ENCODE measurements around the gene CFAP100. TPM values are rescaled to one million over a fixed set of nuclear protein-coding genes. Genes with fewer than 3 reads are reported as not detected.

CFAP100 gene
- polyA plus RNA-seq, 2 donors, result not detected

- H3K27me3 ChIP-seq (ENCODE audit: control insufficient read depth in 1 of 2, insufficient read depth in 2 of 2, low read length in 2 of 2), result no peaks in the 10 kb centered on the region
- peaks cover 0 to 2% of the 10 kb centered on the region in 2 donors for H3K4me1 ChIP-seq (ENCODE audit: control insufficient read depth in 2 of 2, insufficient read depth in 2 of 2, low read length in 1 of 2)
- H3K4me3 ChIP-seq (ENCODE audit: low read depth in 1 of 2, low read length in 2 of 2), result no peak overlapping the region
- H3K27ac ChIP-seq (ENCODE audit: low read depth in 2 of 2, low read length in 1 of 2), result no peak overlapping the region
- no peaks in the 10 kb centered on the region for H3K36me3 ChIP-seq (ENCODE audit: control insufficient read depth in 2 of 2, insufficient read depth in 2 of 2, low read length in 1 of 2)
- H3K9me3 ChIP-seq (ENCODE audit: control insufficient read depth in 2 of 2, insufficient read depth in 1 of 2, low read depth in 1 of 2, low read length in 1 of 2), result peaks cover 0 to 2% of the 10 kb centered on the region in 2 donors
- 78 to 79% methylated on average over 21 of the region's 21 CpGs for WGBS, 2 donors
These were observed 20.8 kb upstream of the CFAP100 start for GRCh38 chr3:126373682-126374601.

- peaks cover 0 to 3% of the 10 kb centered on the region in 2 donors for H3K27me3 ChIP-seq (ENCODE audit: control insufficient read depth in 1 of 2, insufficient read depth in 2 of 2, low read length in 2 of 2)
- 84 to 85% methylated on average over 12 to 13 of the region's 13 CpGs for WGBS, 2 donors
- no peak overlapping the region for H3K27ac ChIP-seq (ENCODE audit: low read depth in 2 of 2, low read length in 1 of 2)
These were observed 18.8 kb upstream of the CFAP100 start for GRCh38 chr3:126375835-126376331.

GRCh38 chr3:126376444-126376843, 18.3 kb upstream of the CFAP100 start:
- WGBS, 2 donors, result 19 to 36% methylated on average over 3 of the region's 3 CpGs
- H3K36me3 ChIP-seq (ENCODE audit: control insufficient read depth in 2 of 2, insufficient read depth in 2 of 2, low read length in 1 of 2), result no peaks in the 10 kb centered on the region
- H3K4me1 ChIP-seq (ENCODE audit: control insufficient read depth in 2 of 2, insufficient read depth in 2 of 2, low read length in 1 of 2), result peaks cover 0 to 2% of the 10 kb centered on the region in 2 donors
- peaks cover 0 to 3% of the 10 kb centered on the region in 2 donors for H3K27me3 ChIP-seq (ENCODE audit: control insufficient read depth in 1 of 2, insufficient read depth in 2 of 2, low read length in 2 of 2)
- H3K27ac ChIP-seq (ENCODE audit: low read depth in 2 of 2, low read length in 1 of 2), result no peak overlapping the region
- H3K4me3 ChIP-seq (ENCODE audit: low read depth in 1 of 2, low read length in 2 of 2), result no peak overlapping the region
- peaks cover 0 to 4% of the 10 kb centered on the region in 2 donors for H3K9me3 ChIP-seq (ENCODE audit: control insufficient read depth in 2 of 2, insufficient read depth in 1 of 2, low read depth in 1 of 2, low read length in 1 of 2)

More at GRCh38 chr3:126375835-126376331, 18.8 kb upstream of the CFAP100 start:
- peaks cover 0 to 2% of the 10 kb centered on the region in 2 donors for H3K4me1 ChIP-seq (ENCODE audit: control insufficient read depth in 2 of 2, insufficient read depth in 2 of 2, low read length in 1 of 2)
- no peak overlapping the region for H3K4me3 ChIP-seq (ENCODE audit: low read depth in 1 of 2, low read length in 2 of 2)
- H3K9me3 ChIP-seq (ENCODE audit: control insufficient read depth in 2 of 2, insufficient read depth in 1 of 2, low read depth in 1 of 2, low read length in 1 of 2), result peaks cover 0 to 4% of the 10 kb centered on the region in 2 donors
- H3K36me3 ChIP-seq (ENCODE audit: control insufficient read depth in 2 of 2, insufficient read depth in 2 of 2, low read length in 1 of 2), result no peaks in the 10 kb centered on the region

GRCh38 chr3:126377211-126377610, 17.5 kb upstream of the CFAP100 start:
- peaks cover 0 to 3% of the 10 kb centered on the region in 2 donors for H3K27me3 ChIP-seq (ENCODE audit: control insufficient read depth in 1 of 2, insufficient read depth in 2 of 2, low read length in 2 of 2)
- 94 to 98% methylated on average over 3 of the region's 3 CpGs for WGBS, 2 donors
- H3K27ac ChIP-seq (ENCODE audit: low read depth in 2 of 2, low read length in 1 of 2), result no peak overlapping the region
- H3K9me3 ChIP-seq (ENCODE audit: control insufficient read depth in 2 of 2, insufficient read depth in 1 of 2, low read depth in 1 of 2, low read length in 1 of 2), result peaks cover 0 to 4% of the 10 kb centered on the region in 2 donors
- peaks cover 0 to 2% of the 10 kb centered on the region in 2 donors for H3K4me1 ChIP-seq (ENCODE audit: control insufficient read depth in 2 of 2, insufficient read depth in 2 of 2, low read length in 1 of 2)
- no peaks in the 10 kb centered on the region for H3K36me3 ChIP-seq (ENCODE audit: control insufficient read depth in 2 of 2, insufficient read depth in 2 of 2, low read length in 1 of 2)
- no peak overlapping the region for H3K4me3 ChIP-seq (ENCODE audit: low read depth in 1 of 2, low read length in 2 of 2)

- no peak overlapping the region for H3K4me3 ChIP-seq (ENCODE audit: low read depth in 1 of 2, low read length in 2 of 2)
- no peak overlapping the region for H3K27ac ChIP-seq (ENCODE audit: low read depth in 2 of 2, low read length in 1 of 2)
- H3K36me3 ChIP-seq (ENCODE audit: control insufficient read depth in 2 of 2, insufficient read depth in 2 of 2, low read length in 1 of 2), result no peaks in the 10 kb centered on the region
- H3K27me3 ChIP-seq (ENCODE audit: control insufficient read depth in 1 of 2, insufficient read depth in 2 of 2, low read length in 2 of 2), result peaks cover 0 to 3% of the 10 kb centered on the region in 2 donors
- peaks cover 0 to 4% of the 10 kb centered on the region in 2 donors for H3K9me3 ChIP-seq (ENCODE audit: control insufficient read depth in 2 of 2, insufficient read depth in 1 of 2, low read depth in 1 of 2, low read length in 1 of 2)
- H3K4me1 ChIP-seq (ENCODE audit: control insufficient read depth in 2 of 2, insufficient read depth in 2 of 2, low read length in 1 of 2), result peaks cover 0 to 2% of the 10 kb centered on the region in 2 donors
- WGBS, 2 donors, result 72 to 77% methylated on average over 6 of the region's 6 CpGs
These were observed 16.4 kb upstream of the CFAP100 start for GRCh38 chr3:126378341-126378751.

GRCh38 chr3:126380011-126380768, 14.5 kb upstream of the CFAP100 start:
- H3K27me3 ChIP-seq (ENCODE audit: control insufficient read depth in 1 of 2, insufficient read depth in 2 of 2, low read length in 2 of 2), result peaks cover 0 to 3% of the 10 kb centered on the region in 2 donors
- H3K36me3 ChIP-seq (ENCODE audit: control insufficient read depth in 2 of 2, insufficient read depth in 2 of 2, low read length in 1 of 2), result no peaks in the 10 kb centered on the region
- H3K27ac ChIP-seq (ENCODE audit: low read depth in 2 of 2, low read length in 1 of 2), result no peak overlapping the region
- no peak overlapping the region for H3K4me3 ChIP-seq (ENCODE audit: low read depth in 1 of 2, low read length in 2 of 2)
- peaks cover 0 to 2% of the 10 kb centered on the region in 2 donors for H3K4me1 ChIP-seq (ENCODE audit: control insufficient read depth in 2 of 2, insufficient read depth in 2 of 2, low read length in 1 of 2)
- peaks cover 0 to 4% of the 10 kb centered on the region in 2 donors for H3K9me3 ChIP-seq (ENCODE audit: control insufficient read depth in 2 of 2, insufficient read depth in 1 of 2, low read depth in 1 of 2, low read length in 1 of 2)
- WGBS, 2 donors, result 71 to 76% methylated on average over 17 of the region's 17 CpGs

GRCh38 chr3:126381966-126382365, 12.7 kb upstream of the CFAP100 start:
- Histone ChIP-seq H3K4me1 (ENCODE audit: control insufficient read depth in 2 of 2, insufficient read depth in 2 of 2, low read length in 1 of 2) (no peaks in the 10 kb centered on the region), H3K36me3 (ENCODE audit: control insufficient read depth in 2 of 2, insufficient read depth in 2 of 2, low read length in 1 of 2) (no peaks in the 10 kb centered on the region)
- 37 to 39% methylated on average over 2 of the region's 2 CpGs for WGBS, 2 donors

GRCh38 chr3:126389112-126389793, 5.5 kb upstream of the CFAP100 start:
- Histone ChIP-seq H3K27ac (ENCODE audit: low read depth in 2 of 2, low read length in 1 of 2) (peak overlapping the region; percentile 8 to 24), H3K9me3 (ENCODE audit: control insufficient read depth in 2 of 2, insufficient read depth in 1 of 2, low read depth in 1 of 2, low read length in 1 of 2) (no peaks in the 10 kb centered on the region), H3K4me3 (ENCODE audit: low read depth in 1 of 2, low read length in 2 of 2) (peak overlapping the region; percentile 4 to 17), H3K36me3 (ENCODE audit: control insufficient read depth in 2 of 2, insufficient read depth in 2 of 2, low read length in 1 of 2) (no peaks in the 10 kb centered on the region), H3K27me3 (ENCODE audit: control insufficient read depth in 1 of 2, insufficient read depth in 2 of 2, low read length in 2 of 2) (peaks cover 0 to 1% of the 10 kb centered on the region in 2 donors), H3K4me1 (ENCODE audit: control insufficient read depth in 2 of 2, insufficient read depth in 2 of 2, low read length in 1 of 2) (no peaks in the 10 kb centered on the region)
- 2 to 4% methylated on average over 56 to 58 of the region's 58 CpGs for whole genome bisulfite sequencing, 2 donors

More at GRCh38 chr3:126381966-126382365, 12.7 kb upstream of the CFAP100 start:
- Histone ChIP-seq H3K9me3 (ENCODE audit: control insufficient read depth in 2 of 2, insufficient read depth in 1 of 2, low read depth in 1 of 2, low read length in 1 of 2) (peaks cover 0 to 4% of the 10 kb centered on the region in 2 donors), H3K4me3 (ENCODE audit: low read depth in 1 of 2, low read length in 2 of 2) (no peak overlapping the region), H3K27me3 (ENCODE audit: control insufficient read depth in 1 of 2, insufficient read depth in 2 of 2, low read length in 2 of 2) (peaks cover 0 to 3% of the 10 kb centered on the region in 2 donors), H3K27ac (ENCODE audit: low read depth in 2 of 2, low read length in 1 of 2) (no peak overlapping the region)

GRCh38 chr3:126389794-126390146, 4.9 kb upstream of the CFAP100 start:
- Histone ChIP-seq H3K4me3 (ENCODE audit: low read depth in 1 of 2, low read length in 2 of 2) (no peak overlapping the region), H3K27me3 (ENCODE audit: control insufficient read depth in 1 of 2, insufficient read depth in 2 of 2, low read length in 2 of 2) (peaks cover 0 to 6% of the 10 kb centered on the region in 2 donors), H3K36me3 (ENCODE audit: control insufficient read depth in 2 of 2, insufficient read depth in 2 of 2, low read length in 1 of 2) (no peaks in the 10 kb centered on the region), H3K9me3 (ENCODE audit: control insufficient read depth in 2 of 2, insufficient read depth in 1 of 2, low read depth in 1 of 2, low read length in 1 of 2) (no peaks in the 10 kb centered on the region), H3K27ac (ENCODE audit: low read depth in 2 of 2, low read length in 1 of 2) (no peak overlapping the region), H3K4me1 (ENCODE audit: control insufficient read depth in 2 of 2, insufficient read depth in 2 of 2, low read length in 1 of 2) (peaks cover under 1 to 3% of the 10 kb centered on the region in 2 donors)
- 62% methylated on average over 17 of the region's 17 CpGs for WGBS, 2 donors
